T-helper 1 cell treated with Interleukin-12 subunit alpha and Interleukin-12 subunit beta and Interleukin-4 antibody, amounts not matched to agents 30 μg/mL and 1 μg/mL, for 36 hours (primary cell): Measurements from ENCODE around the gene WNT9A.

ENCODE experiments used
- H3K27ac Mint-ChIP-seq: one replicate; pipeline ENCODE4 v1.8.0; 2021; ENCODE audit warnings: mild to moderate bottlenecking, mixed read lengths
- H3K27me3 Mint-ChIP-seq: one replicate; pipeline ENCODE4 v1.8.0; 2021; ENCODE audit warnings: low read depth, mixed read lengths
- H3K36me3 Mint-ChIP-seq: one replicate; pipeline ENCODE4 v1.8.0; 2021; ENCODE audit warnings: low read depth, mixed read lengths
- H3K4me1 Mint-ChIP-seq: one replicate; pipeline ENCODE4 v1.8.0; 2021; ENCODE audit warnings: low read depth, mixed read lengths
- H3K4me3 Mint-ChIP-seq: one replicate; pipeline ENCODE4 v1.8.0; 2021; ENCODE audit warnings: mild to moderate bottlenecking, moderate library complexity, mixed read lengths
- H3K9me3 Mint-ChIP-seq: one replicate; pipeline ENCODE4 v1.8.0; 2021; ENCODE audit warnings: mixed read lengths

WNT9A gene

GRCh38 chr1:227926216-227926791 is 21.4 kb downstream of the WNT9A start:
- Mint-ChIP-seq H3K4me1 (no peaks in the 10 kb centered on the region), H3K27ac (no peak overlapping the region), H3K36me3 (no peaks in the 10 kb centered on the region), H3K9me3 (no peaks in the 10 kb centered on the region), H3K27me3 (peaks cover 4% of the 10 kb centered on the region), H3K4me3 (no peak overlapping the region)

- H3K27me3 Mint-ChIP-seq: no peaks in the 10 kb centered on the region
- no peak overlapping the region for H3K4me3 Mint-ChIP-seq
- H3K36me3 Mint-ChIP-seq: no peaks in the 10 kb centered on the region
- no peaks in the 10 kb centered on the region for H3K9me3 Mint-ChIP-seq
- H3K4me1 Mint-ChIP-seq: no peaks in the 10 kb centered on the region
- no peak overlapping the region for H3K27ac Mint-ChIP-seq
Observed at GRCh38 chr1:227925582-227926198, 22.0 kb downstream of the WNT9A start.

GRCh38 chr1:227924833-227925574 is 22.7 kb downstream of the WNT9A start:
- no peak overlapping the region for H3K27ac Mint-ChIP-seq
- no peaks in the 10 kb centered on the region for H3K27me3 Mint-ChIP-seq
- H3K4me1 Mint-ChIP-seq: no peaks in the 10 kb centered on the region

GRCh38 chr1:227924168-227924832 is 23.4 kb downstream of the WNT9A start:
- no peaks in the 10 kb centered on the region for H3K27me3 Mint-ChIP-seq
- no peaks in the 10 kb centered on the region for H3K9me3 Mint-ChIP-seq
- no peaks in the 10 kb centered on the region for H3K4me1 Mint-ChIP-seq
- no peak overlapping the region for H3K4me3 Mint-ChIP-seq
- no peak overlapping the region for H3K27ac Mint-ChIP-seq
- no peaks in the 10 kb centered on the region for H3K36me3 Mint-ChIP-seq

More at GRCh38 chr1:227924833-227925574, 22.7 kb downstream of the WNT9A start:
- H3K36me3 Mint-ChIP-seq: no peaks in the 10 kb centered on the region
- no peak overlapping the region for H3K4me3 Mint-ChIP-seq
- H3K9me3 Mint-ChIP-seq: no peaks in the 10 kb centered on the region

GRCh38 chr1:227923353-227924167 is 24.2 kb downstream of the WNT9A start:
- H3K4me1 Mint-ChIP-seq: no peaks in the 10 kb centered on the region
- H3K36me3 Mint-ChIP-seq: no peaks in the 10 kb centered on the region
- no peak overlapping the region for H3K27ac Mint-ChIP-seq
- H3K27me3 Mint-ChIP-seq: no peaks in the 10 kb centered on the region
- no peaks in the 10 kb centered on the region for H3K9me3 Mint-ChIP-seq
- no peak overlapping the region for H3K4me3 Mint-ChIP-seq

- H3K27ac Mint-ChIP-seq: no peak overlapping the region
- H3K36me3 Mint-ChIP-seq: no peaks in the 10 kb centered on the region
- no peak overlapping the region for H3K4me3 Mint-ChIP-seq
- no peaks in the 10 kb centered on the region for H3K9me3 Mint-ChIP-seq
- no peaks in the 10 kb centered on the region for H3K4me1 Mint-ChIP-seq
- no peaks in the 10 kb centered on the region for H3K27me3 Mint-ChIP-seq
Observed at GRCh38 chr1:227922501-227923352, 25.0 kb downstream of the WNT9A start.

- H3K27me3 Mint-ChIP-seq: no peaks in the 10 kb centered on the region
- no peaks in the 10 kb centered on the region for H3K36me3 Mint-ChIP-seq
- H3K4me1 Mint-ChIP-seq: no peaks in the 10 kb centered on the region
- H3K9me3 Mint-ChIP-seq: no peaks in the 10 kb centered on the region
- no peak overlapping the region for H3K4me3 Mint-ChIP-seq
- no peak overlapping the region for H3K27ac Mint-ChIP-seq
Observed at GRCh38 chr1:227921461-227922185, 26.1 kb downstream of the WNT9A start.

- H3K4me3 Mint-ChIP-seq: no peak overlapping the region
- H3K9me3 Mint-ChIP-seq: no peaks in the 10 kb centered on the region
- H3K36me3 Mint-ChIP-seq: no peaks in the 10 kb centered on the region
- H3K4me1 Mint-ChIP-seq: no peaks in the 10 kb centered on the region
- H3K27ac Mint-ChIP-seq: no peak overlapping the region
- H3K27me3 Mint-ChIP-seq: no peaks in the 10 kb centered on the region
Observed at GRCh38 chr1:227920896-227921295, 26.8 kb downstream of the WNT9A start.

- Mint-ChIP-seq H3K27me3 (no peaks in the 10 kb centered on the region), H3K4me3 (no peak overlapping the region), H3K9me3 (no peaks in the 10 kb centered on the region), H3K4me1 (no peaks in the 10 kb centered on the region), H3K36me3 (no peaks in the 10 kb centered on the region), H3K27ac (no peak overlapping the region)
Observed at GRCh38 chr1:227920426-227920825, 27.3 kb downstream of the WNT9A start.

GRCh38 chr1:227919906-227920305 is 27.8 kb downstream of the WNT9A start:
- Mint-ChIP-seq H3K4me1 (no peaks in the 10 kb centered on the region), H3K27ac (no peak overlapping the region), H3K27me3 (no peaks in the 10 kb centered on the region), H3K4me3 (no peak overlapping the region), H3K36me3 (no peaks in the 10 kb centered on the region), H3K9me3 (no peaks in the 10 kb centered on the region)

- H3K27me3 Mint-ChIP-seq: no peaks in the 10 kb centered on the region
Observed at GRCh38 chr1:227918736-227919135, 29.0 kb downstream of the WNT9A start.

GRCh38 chr1:227918083-227918700 is 29.5 kb downstream of the WNT9A start:
- no peaks in the 10 kb centered on the region for H3K36me3 Mint-ChIP-seq
- H3K9me3 Mint-ChIP-seq: no peaks in the 10 kb centered on the region
- no peaks in the 10 kb centered on the region for H3K27me3 Mint-ChIP-seq
- H3K4me3 Mint-ChIP-seq: no peak overlapping the region
- H3K27ac Mint-ChIP-seq: no peak overlapping the region
- H3K4me1 Mint-ChIP-seq: no peaks in the 10 kb centered on the region

More at GRCh38 chr1:227918736-227919135, 29.0 kb downstream of the WNT9A start:
- Mint-ChIP-seq H3K36me3 (no peaks in the 10 kb centered on the region), H3K27ac (no peak overlapping the region), H3K4me3 (no peak overlapping the region), H3K4me1 (no peaks in the 10 kb centered on the region), H3K9me3 (no peaks in the 10 kb centered on the region)
